Hematopoietic multipotent progenitor cell treated with erythropoietin and hydrocortisone succinate and interleukin-3 and kit ligand, for 4 days (in vitro differentiated cells): ENCODE data around the gene RALGDS.
"Not testable (repeated sequence)": the region's sequence is repeated elsewhere in the genome, so short reads cannot be mapped to it uniquely, and the experiment has no call there.

Experiments used
- DNase-seq: peaks from one replicate; pipeline ENCODE4 v3.0.0-alpha.2; 2015

Gene RALGDS

DNA sequence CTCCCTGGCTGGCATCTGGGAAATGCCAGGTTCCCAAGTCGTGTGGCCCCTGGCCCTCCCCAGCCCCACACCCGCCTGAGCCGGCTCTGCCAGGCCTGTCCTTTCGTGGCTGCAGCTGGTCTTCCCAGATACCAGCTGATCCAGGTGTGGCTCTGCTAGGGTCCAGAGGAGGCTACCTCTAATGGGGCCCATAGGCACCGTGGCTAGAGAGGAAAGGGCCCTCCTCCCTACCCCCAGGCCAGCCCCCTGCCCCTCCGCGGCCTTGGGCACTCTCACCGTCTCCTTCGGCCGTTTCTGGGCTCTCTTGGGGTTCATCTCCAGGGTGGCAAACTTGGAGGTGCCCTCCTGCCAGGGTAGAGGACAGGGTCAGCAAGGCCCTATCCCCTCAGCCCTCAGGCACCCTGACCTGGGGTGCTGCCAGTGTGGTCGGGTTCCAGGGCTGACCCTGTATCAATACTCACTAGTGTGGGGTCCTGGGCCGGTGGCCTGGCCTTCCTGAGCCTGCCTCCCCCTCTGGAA is 17.0 kb downstream of the RALGDS start:
- DNase-seq = no peak

- DNase-seq = peak; percentile 65
Measured at GRCh38 chr9:133103183-133103986, 17.7 kb downstream of the RALGDS start.

DNA sequence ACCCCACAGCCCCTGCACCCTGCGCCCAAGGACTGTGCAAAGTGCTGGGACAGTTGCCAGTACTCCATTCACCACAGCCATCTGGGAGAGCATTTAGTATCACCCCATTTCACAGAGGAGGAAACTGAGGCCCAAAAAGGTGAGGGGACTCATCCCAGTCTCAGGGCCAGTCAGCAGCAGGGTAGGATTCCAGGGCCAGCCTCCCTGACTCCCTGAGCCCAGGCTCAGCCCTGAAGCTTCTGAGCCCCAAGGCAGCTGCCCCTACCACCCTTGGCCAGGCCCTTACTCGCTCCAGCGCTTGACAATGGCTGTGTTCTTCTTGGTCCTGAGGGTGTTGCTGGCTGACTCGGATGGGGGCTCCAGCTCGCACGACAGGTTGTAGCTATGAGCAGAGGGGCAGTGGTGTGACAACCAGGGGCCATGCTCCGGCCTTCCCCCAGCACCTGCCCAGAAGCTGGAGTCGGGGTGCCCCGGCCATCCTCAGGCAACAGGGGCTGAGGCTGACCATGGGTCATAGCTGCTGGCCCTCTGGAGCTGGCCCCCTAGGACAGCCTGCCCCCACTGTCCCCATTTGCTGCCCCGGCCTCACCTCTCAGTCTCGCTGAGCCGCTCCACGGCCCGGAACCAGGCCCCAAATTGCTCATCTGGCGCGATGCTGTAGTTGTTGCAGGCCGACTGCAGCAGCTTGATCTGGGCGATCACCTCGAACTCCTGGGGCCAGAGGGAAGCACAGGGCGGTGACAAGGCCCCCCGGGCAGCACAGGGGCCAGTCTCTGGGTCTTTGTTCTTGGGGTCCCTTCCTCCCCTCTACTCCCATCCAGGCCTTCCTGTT is 18.6 kb downstream of the RALGDS start:
- DNase-seq = no peak

DNA sequence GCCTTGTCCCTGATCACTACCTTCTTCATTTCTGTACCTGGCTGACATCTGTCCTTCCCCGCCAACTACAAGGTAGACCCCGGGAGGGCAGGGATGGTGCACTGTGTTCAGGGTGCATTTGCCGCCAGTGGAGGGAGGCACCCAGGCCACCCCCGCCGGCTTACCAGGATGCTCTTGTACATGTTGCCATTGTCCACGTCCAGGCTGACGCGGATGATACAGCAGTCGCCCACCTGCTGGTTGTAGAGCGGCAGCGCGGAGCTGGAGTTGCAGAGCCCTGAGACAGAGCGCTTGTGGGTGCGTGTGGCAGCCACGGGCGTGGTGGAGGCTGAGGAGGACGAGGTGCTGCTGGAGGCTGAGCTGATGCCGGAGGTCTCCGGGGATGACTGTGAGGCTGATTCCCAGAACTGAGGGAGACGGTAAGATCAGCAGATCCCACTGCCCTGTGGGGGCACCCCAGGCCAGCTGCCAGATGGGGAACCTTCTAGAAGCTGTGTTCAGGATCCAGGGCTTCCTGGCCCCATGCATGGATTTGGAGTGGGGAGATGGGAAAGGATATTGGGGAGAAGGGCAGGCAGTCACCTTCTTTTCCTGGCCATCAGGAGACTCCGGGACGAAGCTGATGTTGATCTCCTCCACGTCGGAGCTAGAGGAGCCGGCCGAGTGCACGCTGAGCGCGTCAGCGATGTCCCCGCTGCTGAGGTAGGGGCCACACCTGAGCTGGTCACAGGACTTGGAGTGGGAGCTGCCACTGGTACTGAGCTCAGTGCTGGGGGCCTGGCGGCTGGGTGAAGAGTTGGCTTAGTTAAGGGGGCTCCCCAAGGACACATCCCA is 19.5 kb downstream of the RALGDS start:
- no peak for DNase-seq

- no peak for DNase-seq
Measured at GRCh38 chr9:133100506-133101355, 20.3 kb downstream of the RALGDS start.

- DNase-seq = no peak
Measured at GRCh38 chr9:133099726-133100505, 21.1 kb downstream of the RALGDS start.

DNA sequence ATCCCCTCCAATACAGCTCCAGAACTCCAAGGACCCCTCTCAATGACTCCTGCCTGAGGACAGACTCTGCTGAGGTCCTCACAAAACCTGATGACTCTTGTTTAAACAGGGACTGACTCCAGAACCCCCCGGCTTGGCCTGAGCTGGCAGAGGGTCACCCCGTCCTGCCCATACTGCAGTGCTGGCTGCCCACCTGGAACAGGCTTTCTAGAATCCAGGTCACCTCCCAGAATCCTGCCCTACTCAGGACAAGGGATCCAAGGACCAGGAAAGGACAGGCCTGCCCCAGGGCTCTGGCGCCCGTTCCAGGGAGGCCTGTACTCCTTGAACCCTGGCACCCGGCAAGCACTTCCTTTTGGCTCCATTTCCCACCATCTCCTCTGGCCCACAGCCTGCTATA is 22.2 kb downstream of the RALGDS start:
- DNase-seq = no peak

DNA sequence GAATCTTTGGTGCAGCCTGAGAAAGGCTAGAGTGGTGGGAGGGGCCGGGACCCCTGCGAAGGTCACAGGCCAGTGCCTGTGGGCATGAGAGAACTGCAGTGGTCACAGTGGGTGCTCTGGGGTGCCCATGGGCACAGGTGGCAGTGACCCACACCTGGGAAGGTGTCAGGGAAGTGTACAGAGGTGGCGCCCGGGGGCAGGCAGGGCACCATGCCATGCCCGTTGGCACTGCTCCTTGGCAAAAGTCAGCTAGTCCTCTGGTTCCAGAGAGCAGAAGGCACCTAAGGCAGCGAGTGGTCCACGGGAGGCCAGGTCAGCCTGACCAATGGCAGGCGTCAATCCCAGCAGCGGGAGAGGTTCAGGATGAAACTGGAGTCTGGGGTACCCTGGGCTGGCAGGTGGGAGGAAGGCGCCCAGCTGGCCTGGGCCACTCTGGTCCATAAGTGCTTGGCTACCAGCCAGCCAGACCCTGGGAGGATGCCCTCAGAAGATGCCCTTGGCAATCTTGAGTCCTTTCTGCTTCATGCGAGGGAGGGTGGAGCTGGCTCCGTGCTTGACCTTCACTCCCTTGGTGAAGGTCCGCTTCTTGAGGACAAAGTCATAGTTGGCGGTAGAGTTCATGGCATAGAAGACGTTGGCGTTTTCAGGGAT is 22.8 kb downstream of the RALGDS start:
- no peak for DNase-seq

DNA sequence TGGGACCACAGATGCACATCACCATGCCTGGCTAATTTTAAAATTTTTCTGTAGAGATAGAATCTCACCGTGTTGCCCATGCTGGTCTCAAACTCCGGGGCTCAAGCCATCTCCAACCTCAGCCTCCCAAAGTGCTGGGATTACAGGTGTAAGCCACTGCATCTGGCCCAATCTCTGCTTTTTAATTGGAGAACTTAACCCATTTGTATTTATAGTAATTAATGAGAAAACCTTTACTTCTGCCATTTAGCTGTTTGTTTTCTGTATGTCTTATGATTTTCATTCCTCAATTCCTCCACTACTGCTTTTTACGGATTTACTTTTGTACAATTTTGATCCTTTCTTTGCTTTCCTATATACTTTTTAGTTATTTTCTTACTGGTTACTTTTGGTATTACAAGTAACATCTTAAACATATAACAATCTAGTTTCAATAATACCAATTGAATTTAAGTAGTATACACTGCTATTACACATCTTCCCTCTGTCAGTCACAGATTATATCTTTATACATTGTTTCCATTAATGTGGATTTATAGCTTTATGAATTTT is 26.1 kb downstream of the RALGDS start:
- no peak for DNase-seq

- DNase-seq = not testable (repeated sequence)
Measured at GRCh38 chr9:133094351-133094750, 26.7 kb downstream of the RALGDS start.

DNA sequence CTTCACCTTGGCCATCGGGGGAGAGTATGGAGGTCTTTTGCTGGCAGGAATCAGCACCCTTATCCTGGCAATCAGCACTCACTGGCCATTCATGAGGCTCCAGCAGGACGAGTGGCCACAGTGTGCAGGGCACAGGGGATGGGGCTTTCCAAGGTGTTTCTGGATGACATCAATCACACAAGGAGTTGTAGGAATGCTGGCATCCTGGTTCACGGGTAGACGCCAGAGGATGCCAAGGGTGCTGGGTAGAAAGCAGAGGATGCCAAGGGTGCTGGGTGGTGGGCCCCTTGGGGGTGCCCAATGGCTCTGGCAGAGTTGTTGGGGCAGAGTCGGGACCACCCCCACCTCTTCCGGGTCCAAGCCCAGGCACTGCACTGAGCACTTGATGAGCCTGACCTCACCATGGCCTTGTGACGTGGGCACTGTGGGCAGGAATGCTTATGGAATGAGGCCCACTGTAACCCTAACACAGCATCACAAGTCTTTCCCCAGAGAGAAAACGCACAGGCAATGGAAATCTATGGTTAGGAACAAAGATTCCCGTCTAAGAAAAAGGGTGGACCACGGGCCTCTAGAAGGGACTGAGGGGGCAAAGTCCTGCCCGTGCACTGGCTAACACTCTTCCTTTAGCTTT is 30.2 kb downstream of the RALGDS start:
- no peak for DNase-seq

DNA sequence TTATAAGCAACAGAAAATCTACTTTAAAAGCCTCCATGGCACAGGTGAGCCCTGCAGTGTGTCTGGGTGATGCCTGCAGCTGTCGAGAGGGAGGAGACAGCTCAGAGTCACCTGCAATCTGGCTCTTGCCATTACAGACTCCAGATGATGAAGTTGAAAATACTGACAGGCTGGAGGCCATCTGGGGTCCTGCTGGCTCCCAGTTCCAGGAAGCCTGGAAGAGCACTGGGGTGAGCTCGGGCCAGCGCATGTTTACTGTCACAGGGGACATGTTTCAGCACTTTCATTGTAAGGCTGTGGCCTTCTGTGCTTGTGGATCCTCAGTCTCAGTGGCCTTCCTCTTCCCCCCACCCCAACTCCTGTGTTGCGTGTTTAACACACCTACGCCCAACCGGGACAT is 30.9 kb downstream of the RALGDS start:
- DNase-seq = no peak

DNA sequence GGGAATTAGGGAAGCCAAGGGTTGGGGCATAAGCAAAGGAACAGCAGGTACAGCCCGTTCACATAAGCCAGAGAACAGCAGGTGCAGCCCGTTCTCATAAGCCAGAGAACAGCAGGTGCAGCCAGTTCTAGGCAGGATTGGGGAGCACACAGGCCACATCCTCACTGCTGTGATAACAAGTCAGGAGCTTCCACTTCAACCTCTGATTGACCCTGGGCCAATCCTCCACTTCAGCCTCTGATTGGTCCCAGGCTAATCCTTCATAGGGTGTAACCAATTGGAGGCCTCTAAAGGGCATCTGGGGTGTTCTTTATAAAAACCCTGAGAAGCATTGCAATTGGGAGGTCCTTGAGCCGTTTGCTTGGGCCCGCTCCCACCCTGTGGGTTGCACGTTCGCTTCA is 31.8 kb downstream of the RALGDS start:
- DNase-seq = peak; percentile 60

- no peak for DNase-seq
Measured at GRCh38 chr9:133088756-133089155, 32.3 kb downstream of the RALGDS start.

DNA sequence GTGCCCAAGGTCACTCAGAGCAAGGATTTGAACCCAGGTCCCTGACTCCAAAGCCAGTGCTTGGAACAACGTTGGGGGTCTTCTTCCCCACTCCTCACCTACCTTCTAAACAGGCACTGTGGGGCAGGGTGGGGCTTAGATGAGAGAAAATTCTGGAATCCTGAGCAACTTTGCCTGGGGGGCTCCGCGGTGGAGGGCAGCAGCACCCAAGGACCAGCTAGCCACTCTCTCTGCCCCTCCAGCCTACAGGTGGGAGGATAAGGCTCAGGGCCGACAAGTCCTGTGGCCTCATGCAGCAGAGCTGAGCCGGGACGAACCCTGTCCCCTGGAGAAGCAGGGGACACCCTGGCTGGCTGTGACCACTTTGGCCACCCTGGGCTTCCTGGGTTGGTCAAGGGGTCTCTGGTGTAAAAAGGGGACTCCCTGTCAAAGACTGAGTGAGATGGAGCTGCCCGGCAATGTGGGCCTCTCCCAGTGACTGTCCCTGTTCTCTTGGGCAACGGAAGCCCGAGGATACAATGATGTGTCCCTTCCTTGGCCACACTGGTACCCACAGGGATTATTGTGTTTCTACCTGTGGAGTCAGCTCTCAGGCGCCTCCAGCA is 32.8 kb downstream of the RALGDS start:
- no peak for DNase-seq

DNA sequence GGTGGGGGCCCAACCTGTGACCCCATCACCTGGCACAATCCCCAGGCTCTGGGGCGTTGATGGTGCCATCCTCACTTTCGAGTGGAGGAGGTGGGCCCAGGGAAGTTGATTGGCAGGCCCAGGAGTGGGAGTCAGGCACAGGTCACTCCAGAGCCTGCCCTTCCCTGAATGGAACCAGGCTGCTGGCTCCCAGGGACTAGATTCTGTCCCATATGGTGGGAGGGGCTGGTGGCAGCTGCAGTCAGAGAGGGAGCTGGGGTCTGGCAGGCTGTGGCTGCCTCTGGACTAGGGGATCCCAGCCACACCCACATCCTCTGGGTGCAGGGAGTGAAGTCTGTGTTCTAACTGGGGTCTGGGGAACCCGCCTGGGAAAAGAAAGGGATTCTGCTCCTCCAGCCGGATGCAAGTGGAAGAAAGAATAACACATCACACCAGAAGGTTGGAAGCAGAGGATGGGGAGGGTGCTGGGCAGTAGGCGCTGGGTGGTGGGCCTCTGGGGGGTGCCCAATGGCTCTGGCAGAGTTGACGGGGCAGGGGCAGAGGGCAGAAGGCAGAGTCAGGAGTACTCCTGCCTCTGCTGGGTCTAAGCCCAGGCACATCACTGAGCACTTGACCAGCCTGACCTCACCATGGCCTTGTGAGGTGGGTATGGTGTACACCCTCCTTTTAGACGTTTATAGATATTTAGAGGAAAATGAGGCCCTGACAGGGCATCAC is 33.5 kb downstream of the RALGDS start:
- DNase-seq = no peak

DNA sequence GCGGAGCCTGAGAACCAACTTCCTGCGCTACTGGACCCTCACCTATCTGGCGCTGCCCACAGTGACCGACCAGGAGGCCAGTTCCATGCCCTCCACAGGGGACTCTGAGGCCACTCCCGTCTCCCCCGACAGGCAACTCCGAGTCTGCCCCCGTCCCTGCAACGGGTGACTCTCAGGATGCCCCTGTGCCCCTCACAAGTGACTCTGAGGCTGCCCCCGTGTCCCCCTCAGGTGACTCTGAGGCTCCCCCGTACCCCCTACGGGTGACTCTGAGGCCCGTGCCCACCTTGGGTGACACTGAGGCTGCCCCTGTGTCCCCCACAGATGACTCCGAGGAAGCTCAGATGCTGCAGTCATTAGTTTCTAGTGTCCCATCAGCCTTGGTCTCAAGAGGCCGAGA is 34.1 kb downstream of the RALGDS start:
- no peak for DNase-seq

GRCh38 chr9:133086212-133086860 is 34.7 kb downstream of the RALGDS start:
- not testable (repeated sequence) for DNase-seq
